ENCODE results near the gene SYNGR3. TPM values are rescaled to one million over a fixed set of nuclear protein-coding genes. Genes with fewer than 3 reads are reported as not detected.
"Not testable (repeated sequence)": the region's sequence is repeated elsewhere in the genome, so short reads cannot be mapped to it uniquely, and the experiment has no call there.

SYNGR3 gene
- total RNA-seq, 1 donor from 2014 or later, result 3.3 TPM

DNA sequence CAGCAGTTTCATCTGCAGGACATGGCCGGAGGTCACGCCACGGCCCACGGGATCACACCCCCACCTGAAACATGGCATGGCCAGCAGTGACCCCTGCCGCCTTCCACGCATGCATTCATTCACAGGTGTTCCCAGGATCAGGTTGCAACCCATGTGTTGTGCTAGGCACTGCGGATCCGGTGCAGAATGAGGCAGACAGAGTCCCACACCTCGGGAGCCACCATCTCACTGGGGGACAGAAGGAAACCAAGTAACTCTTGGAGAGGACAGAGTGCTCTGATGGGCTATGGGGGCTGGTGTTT is 42.5 kb upstream of the SYNGR3 start:
- Mint-ChIP-seq H3K4me3 (ENCODE audit: low read depth) (no peak overlapping the region), H3K36me3 (ENCODE audit: insufficient read depth) (no peaks in the 10 kb centered on the region), H3K9me3 (ENCODE audit: low read depth) (no peaks in the 10 kb centered on the region), H3K4me1 (ENCODE audit: low read depth) (no peaks in the 10 kb centered on the region), H3K27ac (no peak overlapping the region), H3K27me3 (peaks cover 2% of the 10 kb centered on the region)
- TF ChIP-seq, protein P1, sequence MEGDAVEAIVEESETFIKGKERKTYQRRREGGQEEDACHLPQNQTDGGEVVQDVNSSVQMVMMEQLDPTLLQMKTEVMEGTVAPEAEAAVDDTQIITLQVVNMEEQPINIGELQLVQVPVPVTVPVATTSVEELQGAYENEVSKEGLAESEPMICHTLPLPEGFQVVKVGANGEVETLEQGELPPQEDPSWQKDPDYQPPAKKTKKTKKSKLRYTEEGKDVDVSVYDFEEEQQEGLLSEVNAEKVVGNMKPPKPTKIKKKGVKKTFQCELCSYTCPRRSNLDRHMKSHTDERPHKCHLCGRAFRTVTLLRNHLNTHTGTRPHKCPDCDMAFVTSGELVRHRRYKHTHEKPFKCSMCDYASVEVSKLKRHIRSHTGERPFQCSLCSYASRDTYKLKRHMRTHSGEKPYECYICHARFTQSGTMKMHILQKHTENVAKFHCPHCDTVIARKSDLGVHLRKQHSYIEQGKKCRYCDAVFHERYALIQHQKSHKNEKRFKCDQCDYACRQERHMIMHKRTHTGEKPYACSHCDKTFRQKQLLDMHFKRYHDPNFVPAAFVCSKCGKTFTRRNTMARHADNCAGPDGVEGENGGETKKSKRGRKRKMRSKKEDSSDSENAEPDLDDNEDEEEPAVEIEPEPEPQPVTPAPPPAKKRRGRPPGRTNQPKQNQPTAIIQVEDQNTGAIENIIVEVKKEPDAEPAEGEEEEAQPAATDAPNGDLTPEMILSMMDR (IDR thresholded peaks at IDR 0.05; ENCODE audit: unreplicated experiment), result no peak
- DNase-seq (ENCODE audit: low spot score, unreplicated experiment), result no peak

DNA sequence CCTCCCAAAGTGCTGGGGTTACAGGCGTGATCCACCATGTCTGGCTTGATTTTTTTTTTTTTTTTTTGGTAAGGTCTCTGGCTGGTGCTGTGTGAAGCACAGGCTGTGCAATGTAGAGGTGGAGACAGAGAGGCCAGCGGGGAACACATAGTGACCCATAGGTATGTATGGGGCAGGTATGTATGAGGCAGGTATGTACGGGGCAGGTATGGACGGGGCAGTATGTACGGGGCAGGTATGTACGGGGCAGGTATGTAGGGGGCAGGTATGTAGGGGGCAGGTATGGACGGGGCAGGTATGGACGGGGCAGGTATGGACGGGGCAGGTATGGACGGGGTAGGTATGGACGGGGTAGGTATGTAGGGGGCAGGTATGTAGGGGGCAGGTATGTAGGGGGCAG is 40.3 kb upstream of the SYNGR3 start:
- Mint-ChIP-seq H3K9me3 (ENCODE audit: low read depth) (no peaks in the 10 kb centered on the region), H3K27ac (no peak overlapping the region), H3K4me1 (ENCODE audit: low read depth) (no peaks in the 10 kb centered on the region), H3K36me3 (ENCODE audit: insufficient read depth) (no peaks in the 10 kb centered on the region), H3K4me3 (ENCODE audit: low read depth) (no peak overlapping the region), H3K27me3 (peaks cover 7% of the 10 kb centered on the region)
- TF ChIP-seq, protein P1 (IDR thresholded peaks at IDR 0.05; ENCODE audit: unreplicated experiment), result no peak
- DNase-seq (ENCODE audit: low spot score, unreplicated experiment), result no peak

DNA sequence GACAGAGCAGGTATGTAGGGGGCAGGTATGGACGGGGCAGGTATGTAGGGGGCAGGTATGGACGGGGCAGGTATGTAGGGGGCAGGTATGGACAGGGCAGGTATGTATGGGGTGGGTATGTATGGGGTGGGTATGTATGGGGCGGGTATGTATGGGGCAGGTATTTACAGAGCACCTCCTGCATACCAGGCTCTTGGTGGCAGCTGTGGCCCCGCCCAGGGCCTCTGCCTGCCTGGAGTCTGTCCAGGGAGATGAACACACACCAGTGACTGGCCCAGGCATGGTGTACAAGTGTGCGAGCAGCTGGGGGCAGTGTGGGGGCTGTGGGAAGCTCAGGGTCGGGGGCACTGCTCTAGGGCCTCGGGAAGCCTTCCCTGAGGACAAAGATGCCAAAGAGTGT is 39.7 kb upstream of the SYNGR3 start:
- TF ChIP-seq, protein P1 (IDR thresholded peaks at IDR 0.05; ENCODE audit: unreplicated experiment), result no peak
- H3K27me3 Mint-ChIP-seq, result peaks cover 7% of the 10 kb centered on the region

DNA sequence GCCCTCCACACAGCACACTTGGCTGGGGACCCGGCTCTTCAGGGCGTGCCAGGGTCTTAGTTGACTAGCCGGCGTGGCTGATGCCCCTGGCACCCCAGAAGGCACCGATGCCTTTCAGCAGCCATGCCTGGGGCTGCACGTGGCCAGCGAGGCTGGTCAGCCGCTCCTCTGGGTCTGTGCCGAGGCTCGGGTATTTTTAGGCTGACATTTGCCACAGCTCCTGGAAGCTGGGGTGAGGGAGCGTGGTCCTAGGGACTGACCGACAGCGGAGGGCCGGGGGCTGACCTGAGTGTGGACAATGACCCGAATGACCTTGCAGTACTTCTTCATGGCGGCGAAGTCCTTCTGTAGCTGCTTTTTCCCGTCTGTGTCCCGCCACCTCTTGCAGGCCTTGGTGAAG is 39.2 kb upstream of the SYNGR3 start:
- Mint-ChIP-seq H3K4me1 (ENCODE audit: low read depth) (no peaks in the 10 kb centered on the region), H3K27ac (no peak overlapping the region), H3K36me3 (ENCODE audit: insufficient read depth) (no peaks in the 10 kb centered on the region), H3K4me3 (ENCODE audit: low read depth) (no peak overlapping the region), H3K27me3 (peaks cover 7% of the 10 kb centered on the region), H3K9me3 (ENCODE audit: low read depth) (no peaks in the 10 kb centered on the region)
- TF ChIP-seq, protein P1 (IDR thresholded peaks at IDR 0.05; ENCODE audit: unreplicated experiment), result no peak
- DNase-seq (ENCODE audit: low spot score, unreplicated experiment), result no peak

More for the DNA sequence above, 39.7 kb upstream of the SYNGR3 start:
- no peaks in the 10 kb centered on the region for H3K9me3 Mint-ChIP-seq (ENCODE audit: low read depth)
- DNase-seq (ENCODE audit: low spot score, unreplicated experiment), result no peak
- no peak overlapping the region for H3K4me3 Mint-ChIP-seq (ENCODE audit: low read depth)
- no peaks in the 10 kb centered on the region for H3K36me3 Mint-ChIP-seq (ENCODE audit: insufficient read depth)
- no peaks in the 10 kb centered on the region for H3K4me1 Mint-ChIP-seq (ENCODE audit: low read depth)
- no peak overlapping the region for H3K27ac Mint-ChIP-seq

DNA sequence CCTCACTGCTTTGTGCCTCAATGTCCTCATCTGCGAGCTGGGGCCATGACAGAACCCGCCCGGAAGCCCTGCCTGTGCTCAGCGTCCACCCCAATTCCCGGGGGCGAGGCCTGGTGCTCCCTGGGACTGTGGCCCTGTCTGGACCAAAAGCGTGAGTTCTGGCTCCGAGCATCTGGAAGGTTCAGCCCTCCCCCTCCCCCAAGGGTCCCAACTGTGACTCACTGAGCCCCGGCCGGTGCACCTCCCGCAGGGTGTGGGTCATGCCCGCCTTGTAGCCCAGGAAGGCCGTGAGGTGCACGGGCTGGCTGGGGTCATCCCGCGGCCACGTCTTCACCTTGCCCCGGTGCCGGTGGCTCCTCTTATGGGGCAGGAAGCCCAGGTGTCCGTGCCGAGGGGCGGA is 36.0 kb upstream of the SYNGR3 start:
- H3K4me1 Mint-ChIP-seq (ENCODE audit: low read depth), result no peaks in the 10 kb centered on the region
- H3K27me3 Mint-ChIP-seq, result peaks cover 9% of the 10 kb centered on the region
- TF ChIP-seq, protein P1 (IDR thresholded peaks at IDR 0.05; ENCODE audit: unreplicated experiment), result no peak
- H3K4me3 Mint-ChIP-seq (ENCODE audit: low read depth), result no peak overlapping the region
- H3K9me3 Mint-ChIP-seq (ENCODE audit: low read depth), result no peaks in the 10 kb centered on the region
- no peak for DNase-seq (ENCODE audit: low spot score, unreplicated experiment)
- H3K36me3 Mint-ChIP-seq (ENCODE audit: insufficient read depth), result no peaks in the 10 kb centered on the region
- H3K27ac Mint-ChIP-seq, result no peak overlapping the region

DNA sequence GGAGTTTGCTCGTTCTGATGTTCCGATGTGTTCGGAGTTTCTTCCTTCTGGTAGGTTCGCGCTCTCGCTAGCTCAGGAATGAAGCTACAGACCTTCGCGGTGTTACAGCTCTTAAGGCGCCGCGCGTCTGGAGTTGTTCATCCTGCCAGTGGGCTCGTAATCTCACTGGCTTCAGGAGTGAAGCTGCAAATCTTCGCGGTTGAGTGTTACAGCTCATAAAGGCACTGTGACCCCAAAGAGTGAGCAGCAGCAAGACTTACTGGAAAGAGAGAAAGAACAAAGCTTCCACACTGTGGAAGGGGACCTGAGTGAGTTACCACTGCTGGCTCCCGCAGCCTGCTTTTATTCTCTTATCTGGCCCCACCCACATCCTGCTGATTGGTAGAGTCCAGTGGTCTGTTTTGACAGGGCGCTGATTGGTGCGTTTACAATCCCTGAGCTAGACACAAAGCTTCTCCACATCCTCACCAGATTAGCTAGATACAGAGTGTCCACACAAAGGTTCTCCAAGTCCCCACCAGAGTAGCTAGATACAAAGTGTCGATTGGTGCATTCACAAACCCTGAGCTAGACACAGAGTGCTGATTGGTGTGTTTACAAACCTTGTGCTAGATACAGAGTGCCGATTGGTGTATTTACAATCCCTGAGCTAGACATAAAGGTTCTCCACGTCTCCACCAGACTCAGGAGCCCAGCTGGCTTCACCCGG is 32.2 kb upstream of the SYNGR3 start:
- not testable (repeated sequence) for H3K4me3 Mint-ChIP-seq (ENCODE audit: low read depth); H3K27ac Mint-ChIP-seq; H3K27me3 Mint-ChIP-seq; H3K36me3 Mint-ChIP-seq (ENCODE audit: insufficient read depth); H3K9me3 Mint-ChIP-seq (ENCODE audit: low read depth); DNase-seq (ENCODE audit: low spot score, unreplicated experiment)
- H3K4me1 Mint-ChIP-seq (ENCODE audit: low read depth), result peaks cover 13% of the 10 kb centered on the region

DNA sequence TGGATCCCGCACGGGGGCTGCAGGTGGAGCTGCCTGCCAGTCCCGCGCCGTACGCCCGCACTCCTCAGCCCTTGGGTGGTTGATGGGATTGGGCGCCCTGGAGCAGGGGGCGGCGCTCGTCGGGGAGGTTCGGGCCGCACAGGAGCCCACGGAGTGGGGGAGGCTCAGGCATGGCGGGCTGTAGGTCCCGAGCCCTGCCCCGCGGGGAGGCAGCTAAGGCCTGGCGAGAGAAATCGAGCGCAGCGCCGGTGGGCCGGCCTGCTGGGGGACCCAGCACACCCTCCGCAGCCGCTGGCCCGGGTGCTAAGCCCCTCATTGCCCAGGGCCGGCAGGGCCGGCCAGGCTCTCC is 31.7 kb upstream of the SYNGR3 start:
- H3K27me3 Mint-ChIP-seq; DNase-seq (ENCODE audit: low spot score, unreplicated experiment); H3K4me3 Mint-ChIP-seq (ENCODE audit: low read depth); H3K27ac Mint-ChIP-seq; H3K9me3 Mint-ChIP-seq (ENCODE audit: low read depth): not testable (repeated sequence)
- Mint-ChIP-seq H3K36me3 (ENCODE audit: insufficient read depth) (peaks cover 11% of the 10 kb centered on the region), H3K4me1 (ENCODE audit: low read depth) (peaks cover 17% of the 10 kb centered on the region)

Measured in progenitor cell of endocrine pancreas (in vitro differentiated cells).